Loucy (cell line): ENCODE data around the gene SPOCK1.

Source experiments
- EZH2phosphoT487 ChIP-seq: fragments of 200-600 bp; IDR thresholded peaks from 2 replicates; pipeline ENCODE4 v1.6.1; 2018; ENCODE audit warnings: antibody characterized with exemption, mild to moderate bottlenecking, moderate library complexity, borderline replicate concordance
- TF ChIP-seq, protein P1 (sequence below): fragments of 200-600 bp; sonication (generic); conservative IDR thresholded peaks from 2 replicates; pipeline ENCODE4 v1.5.1; 2014; ENCODE audit warnings: mild to moderate bottlenecking, antibody characterized with exemption, low read length

DNA sequence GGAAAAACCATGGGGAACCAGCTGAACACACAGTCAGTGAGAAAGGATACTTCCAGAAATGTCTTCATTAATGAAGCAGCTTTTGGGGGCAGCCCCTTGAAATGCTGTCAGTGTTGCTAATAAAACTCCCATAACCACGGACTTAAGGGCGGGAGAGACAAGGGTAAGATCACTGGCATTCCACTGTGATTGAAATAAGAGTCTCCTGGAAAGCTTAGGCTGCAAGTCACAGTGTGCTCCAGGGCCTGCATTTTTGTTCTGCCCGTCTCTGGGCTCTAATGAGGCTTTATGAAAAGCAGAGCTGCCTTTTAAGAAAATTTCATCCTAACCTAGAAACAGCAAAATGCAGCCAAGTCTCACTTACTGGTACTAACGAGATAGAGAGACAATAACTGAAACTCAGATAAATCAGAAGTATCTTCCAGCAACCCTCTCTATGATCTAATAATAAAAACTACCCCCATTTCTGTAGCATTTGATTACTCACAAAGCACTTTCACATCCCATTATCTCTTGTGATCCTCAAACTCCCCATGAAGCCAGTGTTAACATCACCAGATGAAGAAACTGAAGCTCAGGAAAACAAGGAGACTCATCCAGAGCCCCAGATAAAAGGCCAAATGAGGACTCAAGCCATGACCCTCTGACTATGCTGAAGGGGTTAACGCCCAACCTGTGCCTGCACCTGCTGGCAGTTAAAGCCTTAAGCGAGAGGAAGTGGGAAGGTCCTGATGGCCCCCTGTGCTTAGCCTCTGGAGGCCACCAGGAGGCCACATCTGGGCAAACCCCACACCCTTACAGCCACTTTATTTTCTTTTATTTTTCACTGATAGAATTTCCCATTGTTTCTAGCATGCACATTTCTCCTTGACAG is 37.5 kb downstream of the SPOCK1 start:
- TF ChIP-seq, protein P1, sequence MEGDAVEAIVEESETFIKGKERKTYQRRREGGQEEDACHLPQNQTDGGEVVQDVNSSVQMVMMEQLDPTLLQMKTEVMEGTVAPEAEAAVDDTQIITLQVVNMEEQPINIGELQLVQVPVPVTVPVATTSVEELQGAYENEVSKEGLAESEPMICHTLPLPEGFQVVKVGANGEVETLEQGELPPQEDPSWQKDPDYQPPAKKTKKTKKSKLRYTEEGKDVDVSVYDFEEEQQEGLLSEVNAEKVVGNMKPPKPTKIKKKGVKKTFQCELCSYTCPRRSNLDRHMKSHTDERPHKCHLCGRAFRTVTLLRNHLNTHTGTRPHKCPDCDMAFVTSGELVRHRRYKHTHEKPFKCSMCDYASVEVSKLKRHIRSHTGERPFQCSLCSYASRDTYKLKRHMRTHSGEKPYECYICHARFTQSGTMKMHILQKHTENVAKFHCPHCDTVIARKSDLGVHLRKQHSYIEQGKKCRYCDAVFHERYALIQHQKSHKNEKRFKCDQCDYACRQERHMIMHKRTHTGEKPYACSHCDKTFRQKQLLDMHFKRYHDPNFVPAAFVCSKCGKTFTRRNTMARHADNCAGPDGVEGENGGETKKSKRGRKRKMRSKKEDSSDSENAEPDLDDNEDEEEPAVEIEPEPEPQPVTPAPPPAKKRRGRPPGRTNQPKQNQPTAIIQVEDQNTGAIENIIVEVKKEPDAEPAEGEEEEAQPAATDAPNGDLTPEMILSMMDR = peak; percentile 60
- no peak for TF ChIP-seq EZH2phosphoT487
